Nephron (organoid): ENCODE measurements around the gene RTN4.

Source experiments
- H3K27ac Mint-ChIP-seq, 3 experiments: 2 replicates each; pipeline ENCODE4 v1.8.0; 2020; ENCODE audit warnings: mixed read lengths in 3 of 3, mild to moderate bottlenecking in 2 of 3, moderate library complexity in 1 of 3
- H3K27me3 Mint-ChIP-seq: 2 replicates; pipeline ENCODE4 v1.8.0; 2021; ENCODE audit warnings: low read depth, mild to moderate bottlenecking, moderate library complexity, mixed read lengths
- H3K36me3 Mint-ChIP-seq: 2 replicates; pipeline ENCODE4 v1.8.0; 2020; ENCODE audit warnings: low read depth, mixed read lengths
- H3K4me1 Mint-ChIP-seq: 2 replicates; pipeline ENCODE4 v1.8.0; 2020; ENCODE audit warnings: mixed read lengths
- H3K4me3 Mint-ChIP-seq, 3 experiments: 2 replicates each; pipeline ENCODE4 v1.8.0; 2020; ENCODE audit warnings: mild to moderate bottlenecking in 3 of 3, mixed read lengths in 3 of 3, moderate library complexity in 2 of 3
- H3K9me3 Mint-ChIP-seq: 2 replicates; pipeline ENCODE4 v1.8.0; 2020; ENCODE audit warnings: mixed read lengths
- TF ChIP-seq, protein P1 (sequence below), 3 experiments: fragments of 200-600 bp; sonication (generic); IDR thresholded peaks; one replicate each; pipeline ENCODE4 v1.5.0; 2021; ENCODE audit warnings: antibody characterized with exemption in 3 of 3; ENCODE audit not compliant: unreplicated experiment in 3 of 3

Gene RTN4

DNA sequence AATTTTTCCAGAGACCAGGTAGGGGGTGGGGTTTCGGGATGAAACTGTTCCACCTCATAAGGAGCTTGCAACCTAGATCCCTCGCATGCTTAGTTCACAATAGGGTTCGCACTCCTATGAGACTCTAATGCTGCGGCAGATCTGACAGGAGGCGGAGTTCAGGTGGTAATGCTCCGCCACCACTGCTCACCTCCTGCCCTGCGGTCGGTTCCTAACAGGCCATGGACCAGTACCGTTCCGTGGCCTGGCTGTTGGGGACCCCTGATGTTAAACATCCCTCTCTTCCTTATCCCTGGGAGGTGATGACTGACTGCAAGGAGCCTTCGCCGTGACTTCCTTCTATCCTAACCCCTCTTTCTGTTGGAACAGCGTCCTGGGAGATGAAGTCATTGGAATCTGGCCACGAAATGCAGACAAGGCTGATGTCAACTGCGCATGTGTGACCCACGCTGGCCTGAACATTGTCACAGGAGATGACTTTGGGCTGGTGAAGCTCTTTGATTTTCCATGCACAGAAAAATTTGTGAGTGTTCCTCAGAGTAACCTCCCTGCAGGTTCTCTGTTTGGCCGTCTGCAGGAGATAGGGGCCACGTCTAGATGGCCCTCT lies 82.4 kb downstream of the RTN4 start:
- TF ChIP-seq, protein P1, sequence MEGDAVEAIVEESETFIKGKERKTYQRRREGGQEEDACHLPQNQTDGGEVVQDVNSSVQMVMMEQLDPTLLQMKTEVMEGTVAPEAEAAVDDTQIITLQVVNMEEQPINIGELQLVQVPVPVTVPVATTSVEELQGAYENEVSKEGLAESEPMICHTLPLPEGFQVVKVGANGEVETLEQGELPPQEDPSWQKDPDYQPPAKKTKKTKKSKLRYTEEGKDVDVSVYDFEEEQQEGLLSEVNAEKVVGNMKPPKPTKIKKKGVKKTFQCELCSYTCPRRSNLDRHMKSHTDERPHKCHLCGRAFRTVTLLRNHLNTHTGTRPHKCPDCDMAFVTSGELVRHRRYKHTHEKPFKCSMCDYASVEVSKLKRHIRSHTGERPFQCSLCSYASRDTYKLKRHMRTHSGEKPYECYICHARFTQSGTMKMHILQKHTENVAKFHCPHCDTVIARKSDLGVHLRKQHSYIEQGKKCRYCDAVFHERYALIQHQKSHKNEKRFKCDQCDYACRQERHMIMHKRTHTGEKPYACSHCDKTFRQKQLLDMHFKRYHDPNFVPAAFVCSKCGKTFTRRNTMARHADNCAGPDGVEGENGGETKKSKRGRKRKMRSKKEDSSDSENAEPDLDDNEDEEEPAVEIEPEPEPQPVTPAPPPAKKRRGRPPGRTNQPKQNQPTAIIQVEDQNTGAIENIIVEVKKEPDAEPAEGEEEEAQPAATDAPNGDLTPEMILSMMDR (IDR thresholded peaks at IDR 0.05; ENCODE audit: unreplicated experiment in 3 of 3), result no peak
- Mint-ChIP-seq H3K36me3 (peaks cover 59% of the 10 kb centered on the region), H3K27me3 (no peaks in the 10 kb centered on the region), H3K4me3 (no peak overlapping the region), H3K4me1 (peaks cover 16% of the 10 kb centered on the region), H3K9me3 (no peaks in the 10 kb centered on the region), H3K27ac (peak overlapping the region in 1 of 3 experiments; percentile 21)

DNA sequence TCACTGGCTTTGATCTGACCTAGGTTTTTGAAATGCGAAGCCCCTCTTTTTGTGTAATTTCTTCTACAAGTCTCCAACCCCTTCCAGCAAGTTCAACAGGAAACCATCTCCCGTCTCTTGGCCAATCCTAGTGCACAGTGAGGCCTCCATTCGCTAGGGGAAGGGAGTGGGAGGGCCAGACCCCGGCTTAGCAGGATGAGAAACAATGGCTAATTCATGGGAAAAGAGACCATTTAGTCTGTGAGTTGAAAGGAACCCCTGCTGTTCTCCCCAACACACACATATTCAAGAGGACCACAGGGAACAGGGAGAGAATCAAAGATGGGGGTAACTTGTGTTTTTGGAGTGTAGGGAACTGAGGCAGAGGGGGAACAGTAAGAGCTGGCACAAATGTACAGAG lies 83.0 kb downstream of the RTN4 start:
- TF ChIP-seq, protein P1 (IDR thresholded peaks at IDR 0.05; ENCODE audit: unreplicated experiment in 3 of 3), result no peak
- Mint-ChIP-seq H3K27ac (no peak overlapping the region), H3K27me3 (no peaks in the 10 kb centered on the region), H3K4me1 (peaks cover 12% of the 10 kb centered on the region), H3K9me3 (no peaks in the 10 kb centered on the region), H3K4me3 (no peak overlapping the region), H3K36me3 (peaks cover 55% of the 10 kb centered on the region)

DNA sequence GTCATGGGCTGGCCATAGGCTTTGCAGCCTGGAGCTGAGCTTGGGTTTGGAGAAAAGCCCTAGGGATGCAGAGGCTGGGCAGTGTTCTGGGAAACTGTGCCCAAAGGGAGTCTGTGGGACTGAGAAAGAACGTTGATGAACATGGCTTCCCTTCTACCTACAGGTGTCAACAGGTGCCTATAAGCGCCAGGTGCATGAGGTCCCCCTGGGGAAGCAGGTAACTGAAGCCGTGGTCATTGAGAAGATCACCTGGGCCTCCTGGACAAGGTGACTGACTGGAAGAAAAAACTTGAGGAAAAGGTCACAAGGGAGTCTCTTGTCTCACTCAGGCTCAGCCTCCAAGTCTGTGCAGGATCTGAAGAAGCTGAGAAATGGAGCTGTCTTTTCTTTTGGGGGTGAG lies 83.4 kb downstream of the RTN4 start:
- Mint-ChIP-seq H3K27ac (peak overlapping the region in 1 of 3 experiments; percentile 40), H3K4me3 (no peak overlapping the region), H3K9me3 (no peaks in the 10 kb centered on the region), H3K4me1 (peaks cover 12% of the 10 kb centered on the region), H3K36me3 (peaks cover 55% of the 10 kb centered on the region), H3K27me3 (no peaks in the 10 kb centered on the region)
- TF ChIP-seq, protein P1 (IDR thresholded peaks at IDR 0.05; ENCODE audit: unreplicated experiment in 3 of 3), result no peak

DNA sequence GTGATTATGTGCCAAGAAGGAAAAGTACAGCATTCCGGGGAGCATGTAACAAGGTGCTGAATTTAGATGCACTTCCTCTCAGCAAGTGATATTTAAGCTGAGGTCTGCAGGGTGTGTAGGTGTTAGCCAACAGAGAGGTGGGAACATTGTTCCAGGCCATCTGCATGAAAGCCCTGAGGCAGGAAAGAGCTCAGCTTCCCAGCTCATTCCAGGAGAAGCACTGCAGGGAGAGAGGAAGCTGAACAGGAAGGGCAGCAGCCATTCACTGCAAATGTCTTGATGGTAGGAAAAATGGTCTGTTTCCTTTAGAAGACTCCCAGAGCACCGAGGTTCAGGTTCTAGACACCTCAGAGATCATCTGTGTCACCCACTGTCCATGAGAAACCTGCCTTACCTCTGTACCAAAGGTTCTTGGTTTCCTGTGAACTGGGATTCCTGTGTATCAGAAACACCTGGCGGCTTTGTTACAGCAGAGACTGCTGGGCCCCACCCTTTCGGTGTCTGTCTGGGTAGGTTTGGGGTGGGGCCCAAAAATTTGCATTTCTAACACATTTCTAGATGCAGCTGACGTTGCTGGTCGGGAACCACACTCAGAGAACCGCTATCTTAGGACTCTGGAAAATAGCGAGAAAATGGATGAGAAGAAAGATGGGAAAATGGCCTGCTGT lies 84.0 kb downstream of the RTN4 start:
- H3K9me3 Mint-ChIP-seq, result no peaks in the 10 kb centered on the region
- no peaks in the 10 kb centered on the region for H3K27me3 Mint-ChIP-seq
- H3K4me1 Mint-ChIP-seq, result peaks cover 12% of the 10 kb centered on the region
- H3K4me3 Mint-ChIP-seq, result no peak overlapping the region
- TF ChIP-seq, protein P1 (IDR thresholded peaks at IDR 0.05; ENCODE audit: unreplicated experiment in 3 of 3), result no peak
- peaks cover 51% of the 10 kb centered on the region for H3K36me3 Mint-ChIP-seq
- H3K27ac Mint-ChIP-seq, result peak overlapping the region in 2 of 3 experiments; percentile 24 to 40

DNA sequence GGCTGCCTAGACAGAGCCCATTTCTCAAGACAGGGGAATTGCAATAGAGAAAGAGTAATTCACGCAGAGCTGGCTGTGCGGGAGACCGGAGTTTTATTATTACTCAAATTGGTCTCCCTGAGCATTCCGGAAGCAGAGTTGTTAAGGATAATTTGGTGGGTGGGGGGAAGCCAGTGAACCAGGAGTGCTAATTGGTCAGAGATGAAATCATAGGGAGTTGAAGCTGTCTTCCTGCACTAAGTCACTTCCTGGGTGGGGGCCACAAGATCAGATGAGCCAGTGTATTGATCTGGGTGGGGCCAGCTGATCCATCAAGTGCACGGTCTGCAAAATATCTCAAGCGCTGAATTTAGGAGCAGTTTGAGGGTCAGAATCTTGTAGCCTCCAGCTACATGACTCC lies 84.8 kb downstream of the RTN4 start:
- Mint-ChIP-seq H3K4me1 (peaks cover 12% of the 10 kb centered on the region), H3K27ac (peak overlapping the region in 1 of 3 experiments; percentile 40), H3K4me3 (no peak overlapping the region), H3K36me3 (peaks cover 45% of the 10 kb centered on the region), H3K9me3 (no peaks in the 10 kb centered on the region), H3K27me3 (no peaks in the 10 kb centered on the region)
- TF ChIP-seq, protein P1 (IDR thresholded peaks at IDR 0.05; ENCODE audit: unreplicated experiment in 3 of 3), result no peak

DNA sequence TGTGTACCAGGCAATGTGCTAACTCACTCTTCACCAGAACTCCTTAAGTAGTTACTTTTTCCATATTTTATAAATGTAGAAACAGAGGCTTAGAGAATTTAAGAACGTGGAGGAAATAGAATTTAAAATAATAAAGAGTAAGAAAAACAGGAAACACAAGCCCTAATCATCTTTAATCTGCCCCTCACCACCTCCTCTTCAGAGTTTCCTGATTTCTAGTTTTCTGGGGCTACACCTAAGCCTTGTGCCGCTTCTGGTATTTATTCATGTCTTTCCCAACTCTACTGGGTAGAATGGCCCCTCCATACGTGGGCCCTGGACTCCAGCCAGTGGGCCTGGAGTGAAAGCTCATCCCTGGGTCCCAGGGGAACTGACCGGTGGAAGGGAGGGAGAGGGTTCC lies 85.4 kb downstream of the RTN4 start:
- Mint-ChIP-seq H3K27me3 (no peaks in the 10 kb centered on the region), H3K27ac (peak overlapping the region in 1 of 3 experiments; percentile 40), H3K9me3 (no peaks in the 10 kb centered on the region), H3K36me3 (peaks cover 39% of the 10 kb centered on the region), H3K4me1 (peaks cover 7% of the 10 kb centered on the region), H3K4me3 (no peak overlapping the region)
- TF ChIP-seq, protein P1 (IDR thresholded peaks at IDR 0.05; ENCODE audit: unreplicated experiment in 3 of 3), result no peak
